ENCODE results near the gene COL9A1.

COL9A1 gene

GRCh38 chr6:70180901-70181599 is 121.8 kb downstream of the COL9A1 start:
- Histone ChIP-seq H3K4me3 (ENCODE audit: control insufficient read depth in 1 of 7, extremely low read depth in 1 of 7, insufficient read depth in 4 of 7, low read depth in 2 of 7, low read length in 6 of 7) (no peak overlapping the region), H3K36me3 (ENCODE audit: control insufficient read depth in 4 of 4, insufficient read depth in 4 of 4, low read length in 3 of 4) (no peaks in the 10 kb centered on the region), H3K27ac (ENCODE audit: insufficient read depth in 1 of 2, low read depth in 1 of 2, low read length in 2 of 2, poor library complexity in 1 of 2, severe bottlenecking in 2 of 2) (no peak overlapping the region), H3K27me3 (replicated peaks in 2 of 5; ENCODE audit: control insufficient read depth in 4 of 5, insufficient read depth in 5 of 5, low read length in 4 of 5) (peaks cover 0 to 1% (median 0%) of the 10 kb centered on the region in 5 experiments), H3K4me1 (ENCODE audit: control extremely low read depth in 1 of 4, control insufficient read depth in 4 of 4, insufficient read depth in 4 of 4, low read length in 3 of 4) (no peaks in the 10 kb centered on the region), H3K9me3 (ENCODE audit: control extremely low read depth in 1 of 5, control insufficient read depth in 4 of 5, insufficient read depth in 2 of 5, low read depth in 1 of 5, low read length in 4 of 5) (peaks cover 0 to 2% (median 0%) of the 10 kb centered on the region in 5 experiments)
- 69% methylated on average over 1 of the region's 1 CpG for WGBS (ENCODE audit: insufficient coverage)
- ChIA-PET POLR2A (no interaction called here), CTCF (no interaction called here)
- no peak for DNase-seq

- ChIA-PET POLR2A (no interaction called here), CTCF (no interaction called here)
- Histone ChIP-seq H3K27ac (ENCODE audit: insufficient read depth in 1 of 2, low read depth in 1 of 2, low read length in 2 of 2, poor library complexity in 1 of 2, severe bottlenecking in 2 of 2) (no peak overlapping the region), H3K36me3 (ENCODE audit: control insufficient read depth in 4 of 4, insufficient read depth in 4 of 4, low read length in 3 of 4) (no peaks in the 10 kb centered on the region), H3K4me1 (ENCODE audit: control extremely low read depth in 1 of 4, control insufficient read depth in 4 of 4, insufficient read depth in 4 of 4, low read length in 3 of 4) (no peaks in the 10 kb centered on the region), H3K4me3 (ENCODE audit: control insufficient read depth in 1 of 7, extremely low read depth in 1 of 7, insufficient read depth in 4 of 7, low read depth in 2 of 7, low read length in 6 of 7) (no peak overlapping the region), H3K27me3 (replicated peaks in 2 of 5; ENCODE audit: control insufficient read depth in 4 of 5, insufficient read depth in 5 of 5, low read length in 4 of 5) (peaks cover 0 to 1% (median 0%) of the 10 kb centered on the region in 5 experiments), H3K9me3 (ENCODE audit: control extremely low read depth in 1 of 5, control insufficient read depth in 4 of 5, insufficient read depth in 2 of 5, low read depth in 1 of 5, low read length in 4 of 5) (peaks cover 0 to 2% (median 0%) of the 10 kb centered on the region in 5 experiments)
- no peak for DNase-seq
- WGBS (ENCODE audit: insufficient coverage): 100% methylated on average over 2 of the region's 2 CpGs
These were observed 122.5 kb downstream of the COL9A1 start for GRCh38 chr6:70180183-70180900.

- ChIA-PET CTCF (no interaction called here), POLR2A (interaction anchor here (0.6 kb wide), 1 partner anchor 26 kb away, joined by 3 read pairs; no protein-coding TSS in a partner anchor)
- Histone ChIP-seq H3K9me3 (ENCODE audit: control extremely low read depth in 1 of 5, control insufficient read depth in 4 of 5, insufficient read depth in 2 of 5, low read depth in 1 of 5, low read length in 4 of 5) (peaks cover 0 to 2% (median 0%) of the 10 kb centered on the region in 5 experiments), H3K36me3 (ENCODE audit: control insufficient read depth in 4 of 4, insufficient read depth in 4 of 4, low read length in 3 of 4) (no peaks in the 10 kb centered on the region), H3K4me1 (ENCODE audit: control extremely low read depth in 1 of 4, control insufficient read depth in 4 of 4, insufficient read depth in 4 of 4, low read length in 3 of 4) (no peaks in the 10 kb centered on the region), H3K27me3 (replicated peaks in 2 of 5; ENCODE audit: control insufficient read depth in 4 of 5, insufficient read depth in 5 of 5, low read length in 4 of 5) (peaks cover 0 to 2% (median 0%) of the 10 kb centered on the region in 5 experiments), H3K27ac (ENCODE audit: insufficient read depth in 1 of 2, low read depth in 1 of 2, low read length in 2 of 2, poor library complexity in 1 of 2, severe bottlenecking in 2 of 2) (no peak overlapping the region), H3K4me3 (ENCODE audit: control insufficient read depth in 1 of 7, extremely low read depth in 1 of 7, insufficient read depth in 4 of 7, low read depth in 2 of 7, low read length in 6 of 7) (no peak overlapping the region)
- WGBS (ENCODE audit: insufficient coverage): 91% methylated on average over 3 of the region's 3 CpGs
- DNase-seq: no peak
These were observed 125.9 kb downstream of the COL9A1 start for GRCh38 chr6:70176842-70177550.

- Histone ChIP-seq H3K36me3 (ENCODE audit: control insufficient read depth in 4 of 4, insufficient read depth in 4 of 4, low read length in 3 of 4) (no peaks in the 10 kb centered on the region), H3K9me3 (ENCODE audit: control extremely low read depth in 1 of 5, control insufficient read depth in 4 of 5, insufficient read depth in 2 of 5, low read depth in 1 of 5, low read length in 4 of 5) (peaks cover 0 to 2% (median 0%) of the 10 kb centered on the region in 5 experiments), H3K27me3 (replicated peaks in 2 of 5; ENCODE audit: control insufficient read depth in 4 of 5, insufficient read depth in 5 of 5, low read length in 4 of 5) (peaks cover 0 to 2% (median 0%) of the 10 kb centered on the region in 5 experiments), H3K27ac (ENCODE audit: insufficient read depth in 1 of 2, low read depth in 1 of 2, low read length in 2 of 2, poor library complexity in 1 of 2, severe bottlenecking in 2 of 2) (no peak overlapping the region), H3K4me3 (ENCODE audit: control insufficient read depth in 1 of 7, extremely low read depth in 1 of 7, insufficient read depth in 4 of 7, low read depth in 2 of 7, low read length in 6 of 7) (no peak overlapping the region), H3K4me1 (ENCODE audit: control extremely low read depth in 1 of 4, control insufficient read depth in 4 of 4, insufficient read depth in 4 of 4, low read length in 3 of 4) (no peaks in the 10 kb centered on the region)
- WGBS (ENCODE audit: insufficient coverage): 100% methylated on average over 1 of the region's 2 CpGs
- CTCF ChIA-PET: no interaction called here
- DNase-seq: no peak
- POLR2A ChIA-PET: no interaction called here
These were observed 127.1 kb downstream of the COL9A1 start for GRCh38 chr6:70175770-70176169.

GRCh38 chr6:70172252-70172651 is 130.6 kb downstream of the COL9A1 start:
- Histone ChIP-seq H3K9me3 (ENCODE audit: control extremely low read depth in 1 of 5, control insufficient read depth in 4 of 5, insufficient read depth in 2 of 5, low read depth in 1 of 5, low read length in 4 of 5) (no peaks in the 10 kb centered on the region), H3K4me1 (ENCODE audit: control extremely low read depth in 1 of 4, control insufficient read depth in 4 of 4, insufficient read depth in 4 of 4, low read length in 3 of 4) (no peaks in the 10 kb centered on the region), H3K27me3 (replicated peaks in 2 of 5; ENCODE audit: control insufficient read depth in 4 of 5, insufficient read depth in 5 of 5, low read length in 4 of 5) (peaks cover 0 to 10% (median 1%) of the 10 kb centered on the region in 5 experiments), H3K4me3 (ENCODE audit: control insufficient read depth in 1 of 7, extremely low read depth in 1 of 7, insufficient read depth in 4 of 7, low read depth in 2 of 7, low read length in 6 of 7) (no peak overlapping the region), H3K27ac (ENCODE audit: insufficient read depth in 1 of 2, low read depth in 1 of 2, low read length in 2 of 2, poor library complexity in 1 of 2, severe bottlenecking in 2 of 2) (no peak overlapping the region), H3K36me3 (ENCODE audit: control insufficient read depth in 4 of 4, insufficient read depth in 4 of 4, low read length in 3 of 4) (no peaks in the 10 kb centered on the region)
- no peak for DNase-seq
- POLR2A ChIA-PET: no interaction called here
- CTCF ChIA-PET: no interaction called here
- WGBS (ENCODE audit: insufficient coverage): 54% methylated on average over 2 of the region's 2 CpGs

- POLR2A ChIA-PET: no interaction called here
- no peak for DNase-seq
- Histone ChIP-seq H3K9me3 (ENCODE audit: control extremely low read depth in 1 of 5, control insufficient read depth in 4 of 5, insufficient read depth in 2 of 5, low read depth in 1 of 5, low read length in 4 of 5) (no peaks in the 10 kb centered on the region), H3K4me1 (ENCODE audit: control extremely low read depth in 1 of 4, control insufficient read depth in 4 of 4, insufficient read depth in 4 of 4, low read length in 3 of 4) (peaks cover 0 to 2% (median 0%) of the 10 kb centered on the region in 4 experiments), H3K27me3 (replicated peaks in 2 of 5; ENCODE audit: control insufficient read depth in 4 of 5, insufficient read depth in 5 of 5, low read length in 4 of 5) (peaks cover 1 to 17% (median 7%) of the 10 kb centered on the region in 5 experiments), H3K27ac (ENCODE audit: insufficient read depth in 1 of 2, low read depth in 1 of 2, low read length in 2 of 2, poor library complexity in 1 of 2, severe bottlenecking in 2 of 2) (no peak overlapping the region), H3K4me3 (ENCODE audit: control insufficient read depth in 1 of 7, extremely low read depth in 1 of 7, insufficient read depth in 4 of 7, low read depth in 2 of 7, low read length in 6 of 7) (no peak overlapping the region), H3K36me3 (ENCODE audit: control insufficient read depth in 4 of 4, insufficient read depth in 4 of 4, low read length in 3 of 4) (no peaks in the 10 kb centered on the region)
- CTCF ChIA-PET: no interaction called here
These were observed 131.6 kb downstream of the COL9A1 start for GRCh38 chr6:70171236-70171635.
